ENCODE measurements around the gene P2RY2.

P2RY2 gene

DNA sequence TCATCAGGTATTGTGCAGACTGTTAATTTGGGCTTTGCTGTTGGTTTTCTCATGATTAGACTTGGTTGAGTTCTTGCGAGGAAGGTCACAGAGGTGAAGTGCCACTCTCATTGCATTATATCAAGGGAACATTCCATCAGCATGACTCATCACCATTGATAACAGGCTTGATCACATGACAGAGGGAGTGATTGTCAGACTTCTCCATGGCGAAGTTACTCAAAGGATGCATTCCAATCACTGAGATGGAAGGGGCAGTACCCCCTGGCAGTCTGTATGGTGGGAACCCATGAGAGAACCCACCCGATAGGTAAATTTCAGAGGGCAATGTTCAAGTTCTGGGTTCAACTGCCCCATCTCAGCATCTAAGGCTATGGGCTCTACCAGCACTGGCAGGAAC, 19.4 kb upstream of the P2RY2 start:
- Histone ChIP-seq H3K4me1 (ENCODE audit: control insufficient read depth in 1 of 2, insufficient read depth in 2 of 2, low read length in 2 of 2) (no peaks in the 10 kb centered on the region), H3K4me3 (ENCODE audit: low read depth in 1 of 2, low read length in 2 of 2) (no peak overlapping the region), H3K9me3 (ENCODE audit: control insufficient read depth in 1 of 2, low read length in 2 of 2) (no peaks in the 10 kb centered on the region), H3K36me3 (ENCODE audit: control insufficient read depth in 1 of 2, insufficient read depth in 2 of 2, low read length in 2 of 2) (no peaks in the 10 kb centered on the region), H3K27me3 (ENCODE audit: low read depth, low read length) (no peaks in the 10 kb centered on the region), H3K27ac (ENCODE audit: low read length) (no peak overlapping the region)

DNA sequence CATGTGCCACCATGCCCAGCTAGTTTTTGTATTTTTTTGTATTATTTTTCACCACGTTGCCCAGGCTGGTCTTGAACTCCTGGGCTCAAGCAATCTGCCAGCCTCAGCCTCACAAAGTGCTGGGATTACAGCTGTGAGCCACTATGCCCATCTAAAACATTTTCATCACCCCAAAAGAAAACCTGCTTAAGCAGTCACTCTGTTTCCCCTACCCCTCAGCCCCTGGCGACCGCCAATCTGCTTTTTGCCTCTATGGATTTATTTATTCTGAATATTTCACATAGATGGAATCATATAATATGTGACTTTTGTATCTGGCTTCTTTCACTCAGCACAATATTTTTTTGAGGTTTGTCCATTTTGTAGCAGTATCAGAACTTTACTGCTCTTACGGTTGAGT, 18.6 kb upstream of the P2RY2 start:
- Histone ChIP-seq H3K4me3 (ENCODE audit: low read depth in 1 of 2, low read length in 2 of 2) (no peak overlapping the region), H3K27me3 (ENCODE audit: low read depth, low read length) (no peaks in the 10 kb centered on the region), H3K4me1 (ENCODE audit: control insufficient read depth in 1 of 2, insufficient read depth in 2 of 2, low read length in 2 of 2) (no peaks in the 10 kb centered on the region), H3K27ac (ENCODE audit: low read length) (no peak overlapping the region), H3K9me3 (ENCODE audit: control insufficient read depth in 1 of 2, low read length in 2 of 2) (no peaks in the 10 kb centered on the region), H3K36me3 (ENCODE audit: control insufficient read depth in 1 of 2, insufficient read depth in 2 of 2, low read length in 2 of 2) (no peaks in the 10 kb centered on the region)

DNA sequence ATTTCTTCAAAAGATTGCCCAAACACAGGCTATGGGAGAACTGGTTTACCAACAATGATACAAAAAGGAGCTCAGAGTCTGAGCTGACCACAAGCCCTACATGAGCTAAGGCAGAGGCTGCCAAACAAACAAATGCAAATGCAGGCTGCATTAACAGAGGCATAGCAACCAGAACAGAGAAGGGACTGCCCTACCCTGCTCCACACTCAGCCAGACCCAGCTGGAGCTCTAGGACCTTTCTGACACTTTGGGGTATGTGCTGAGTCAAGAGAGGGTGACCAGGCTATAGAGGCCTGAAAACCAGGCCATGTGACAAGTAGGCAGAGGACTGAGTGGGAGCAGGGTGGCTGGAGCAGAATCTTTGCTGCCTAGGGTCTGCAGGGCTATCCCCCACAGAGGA, 17.8 kb upstream of the P2RY2 start:
- H3K27me3 ChIP-seq (ENCODE audit: low read depth, low read length) = no peaks in the 10 kb centered on the region
- no peak overlapping the region for H3K4me3 ChIP-seq (ENCODE audit: low read depth in 1 of 2, low read length in 2 of 2)
- no peaks in the 10 kb centered on the region for H3K4me1 ChIP-seq (ENCODE audit: control insufficient read depth in 1 of 2, insufficient read depth in 2 of 2, low read length in 2 of 2)
- no peaks in the 10 kb centered on the region for H3K36me3 ChIP-seq (ENCODE audit: control insufficient read depth in 1 of 2, insufficient read depth in 2 of 2, low read length in 2 of 2)
- no peaks in the 10 kb centered on the region for H3K9me3 ChIP-seq (ENCODE audit: control insufficient read depth in 1 of 2, low read length in 2 of 2)
- no peak overlapping the region for H3K27ac ChIP-seq (ENCODE audit: low read length)

DNA sequence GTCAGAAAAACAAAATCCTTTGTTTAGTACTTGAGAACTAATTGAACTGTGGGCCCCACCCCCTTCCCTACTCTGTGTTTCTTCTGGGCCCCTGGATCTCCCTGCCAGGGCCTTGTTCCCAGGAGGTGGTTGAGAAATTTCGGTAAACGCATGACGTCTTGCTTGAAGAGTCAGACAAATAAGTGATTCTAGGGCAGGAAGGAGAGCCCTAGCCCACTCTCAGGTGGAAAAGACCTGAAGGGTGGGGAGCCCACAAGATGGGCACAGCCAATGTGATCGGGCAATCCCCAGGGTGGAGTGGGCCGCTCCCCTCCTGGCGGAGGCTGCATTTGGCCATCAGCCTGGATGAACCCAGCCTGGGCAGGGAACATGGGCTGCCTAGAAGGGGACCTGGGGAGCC, 16.8 kb upstream of the P2RY2 start:
- Histone ChIP-seq H3K27ac (ENCODE audit: low read length) (no peak overlapping the region), H3K27me3 (ENCODE audit: low read depth, low read length) (no peaks in the 10 kb centered on the region), H3K36me3 (ENCODE audit: control insufficient read depth in 1 of 2, insufficient read depth in 2 of 2, low read length in 2 of 2) (no peaks in the 10 kb centered on the region), H3K4me3 (ENCODE audit: low read depth in 1 of 2, low read length in 2 of 2) (no peak overlapping the region), H3K4me1 (ENCODE audit: control insufficient read depth in 1 of 2, insufficient read depth in 2 of 2, low read length in 2 of 2) (no peaks in the 10 kb centered on the region), H3K9me3 (ENCODE audit: control insufficient read depth in 1 of 2, low read length in 2 of 2) (no peaks in the 10 kb centered on the region)

DNA sequence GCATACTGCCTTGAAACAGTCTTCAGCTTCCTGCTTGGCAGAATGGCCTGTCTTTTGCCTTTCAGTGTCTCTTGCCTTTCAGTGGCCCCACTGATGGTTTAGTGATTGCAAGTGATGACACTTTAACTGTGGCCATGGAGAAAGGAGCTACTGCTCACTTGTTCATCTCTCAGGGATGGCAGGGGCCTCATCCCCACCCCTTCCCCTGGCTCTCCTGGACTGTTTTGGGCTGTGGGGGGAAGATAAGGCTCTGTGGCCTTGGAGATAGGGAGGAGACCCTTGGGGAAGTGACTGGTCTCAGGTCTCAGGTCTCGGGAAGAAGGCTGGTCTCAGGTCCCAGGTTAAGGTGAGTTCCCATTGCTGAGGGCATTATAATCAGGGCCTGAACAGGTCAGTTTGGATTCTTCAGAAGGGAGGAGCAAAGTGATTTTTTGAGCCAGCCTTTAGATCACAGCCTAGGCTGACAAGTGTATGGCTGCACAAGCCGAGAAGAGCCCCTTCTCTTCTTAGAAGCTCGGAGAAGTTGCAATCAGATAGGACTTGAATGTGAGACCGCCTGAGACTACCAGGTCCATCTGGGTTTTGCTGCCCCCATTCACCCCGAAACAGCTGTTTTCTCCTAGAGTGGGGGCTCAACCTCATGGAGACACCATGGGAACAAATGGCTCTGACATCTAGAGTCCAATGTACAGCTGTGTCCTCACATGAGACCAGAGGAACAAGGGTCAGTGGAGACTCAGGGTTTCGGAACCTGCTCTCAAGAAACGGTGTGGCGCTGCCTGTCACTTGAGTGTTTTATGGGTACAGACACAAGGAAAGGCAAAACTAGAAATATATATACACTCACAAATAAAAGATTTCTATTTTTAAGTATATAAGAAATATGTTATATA, 15.9 kb upstream of the P2RY2 start:
- Histone ChIP-seq H3K9me3 (ENCODE audit: control insufficient read depth in 1 of 2, low read length in 2 of 2) (no peaks in the 10 kb centered on the region), H3K36me3 (ENCODE audit: control insufficient read depth in 1 of 2, insufficient read depth in 2 of 2, low read length in 2 of 2) (no peaks in the 10 kb centered on the region), H3K27me3 (ENCODE audit: low read depth, low read length) (no peaks in the 10 kb centered on the region), H3K27ac (ENCODE audit: low read length) (no peak overlapping the region), H3K4me1 (ENCODE audit: control insufficient read depth in 1 of 2, insufficient read depth in 2 of 2, low read length in 2 of 2) (no peaks in the 10 kb centered on the region), H3K4me3 (ENCODE audit: low read depth in 1 of 2, low read length in 2 of 2) (no peak overlapping the region)

DNA sequence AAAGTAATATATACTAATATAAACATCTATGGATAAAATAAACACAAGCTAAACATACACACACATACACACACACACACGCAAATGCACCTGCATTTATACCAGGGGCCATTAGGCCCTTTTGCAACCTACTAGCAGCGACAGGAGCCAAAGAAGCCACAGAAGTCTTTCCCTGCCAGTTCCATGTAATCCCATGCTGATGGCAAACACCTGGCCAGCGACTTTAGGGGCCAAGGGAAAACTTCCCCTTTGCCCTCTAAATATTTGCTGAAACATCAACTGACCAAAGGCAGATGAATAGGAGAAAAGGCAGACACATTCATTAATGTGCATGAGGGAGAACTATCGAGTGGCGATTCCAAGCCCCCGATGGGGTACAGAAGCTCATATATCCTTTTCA, 14.8 kb upstream of the P2RY2 start:
- Histone ChIP-seq H3K27me3 (ENCODE audit: low read depth, low read length) (no peaks in the 10 kb centered on the region), H3K4me3 (ENCODE audit: low read depth in 1 of 2, low read length in 2 of 2) (no peak overlapping the region), H3K27ac (ENCODE audit: low read length) (no peak overlapping the region), H3K36me3 (ENCODE audit: control insufficient read depth in 1 of 2, insufficient read depth in 2 of 2, low read length in 2 of 2) (no peaks in the 10 kb centered on the region), H3K9me3 (ENCODE audit: control insufficient read depth in 1 of 2, low read length in 2 of 2) (no peaks in the 10 kb centered on the region), H3K4me1 (ENCODE audit: control insufficient read depth in 1 of 2, insufficient read depth in 2 of 2, low read length in 2 of 2) (no peaks in the 10 kb centered on the region)

DNA sequence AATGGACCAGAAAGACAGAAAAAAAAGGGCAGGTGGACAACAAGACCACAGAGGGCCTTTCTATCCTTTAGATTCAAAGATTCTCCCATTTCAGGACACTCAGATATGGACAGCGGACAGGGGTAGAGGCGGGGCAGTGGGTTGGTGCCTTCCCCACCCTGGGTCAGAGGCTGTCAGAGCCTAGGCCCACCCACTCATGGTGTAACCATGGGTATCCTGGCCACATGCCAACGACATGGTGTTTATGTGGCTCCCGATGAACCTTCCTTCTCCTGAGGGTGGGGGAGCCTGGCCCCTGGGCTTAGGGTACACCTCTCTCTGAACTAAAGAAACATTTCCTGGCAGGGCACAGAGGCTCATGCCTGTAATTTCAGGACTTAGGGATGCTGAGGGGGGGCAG, 14.3 kb upstream of the P2RY2 start:
- no peaks in the 10 kb centered on the region for H3K36me3 ChIP-seq (ENCODE audit: control insufficient read depth in 1 of 2, insufficient read depth in 2 of 2, low read length in 2 of 2)
- H3K4me1 ChIP-seq (ENCODE audit: control insufficient read depth in 1 of 2, insufficient read depth in 2 of 2, low read length in 2 of 2) = no peaks in the 10 kb centered on the region
- no peak overlapping the region for H3K4me3 ChIP-seq (ENCODE audit: low read depth in 1 of 2, low read length in 2 of 2)
- H3K27ac ChIP-seq (ENCODE audit: low read length) = no peak overlapping the region
- H3K9me3 ChIP-seq (ENCODE audit: control insufficient read depth in 1 of 2, low read length in 2 of 2) = no peaks in the 10 kb centered on the region
- no peaks in the 10 kb centered on the region for H3K27me3 ChIP-seq (ENCODE audit: low read depth, low read length)

DNA sequence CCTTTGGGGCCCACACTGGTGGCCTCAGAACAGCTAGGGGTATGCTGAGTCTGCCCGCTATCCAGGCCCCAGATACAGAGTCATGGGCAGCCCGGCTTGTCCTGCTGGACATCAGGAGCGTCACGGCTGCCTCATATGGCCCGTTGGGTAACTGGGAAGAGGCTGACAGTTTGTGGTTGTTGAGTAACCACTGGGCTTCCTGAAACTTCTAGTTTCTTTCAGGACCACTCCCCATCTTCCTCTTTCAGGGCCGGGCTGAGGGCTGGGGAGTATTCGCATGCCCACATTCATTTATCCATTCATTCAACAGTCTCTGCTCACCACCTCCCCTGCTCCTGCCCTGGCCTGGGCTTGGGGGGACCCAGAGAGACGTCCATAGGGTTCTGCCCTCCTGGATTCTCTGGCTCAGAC, 13.4 kb upstream of the P2RY2 start:
- H3K4me1 ChIP-seq (ENCODE audit: control insufficient read depth in 1 of 2, insufficient read depth in 2 of 2, low read length in 2 of 2) = no peaks in the 10 kb centered on the region

DNA sequence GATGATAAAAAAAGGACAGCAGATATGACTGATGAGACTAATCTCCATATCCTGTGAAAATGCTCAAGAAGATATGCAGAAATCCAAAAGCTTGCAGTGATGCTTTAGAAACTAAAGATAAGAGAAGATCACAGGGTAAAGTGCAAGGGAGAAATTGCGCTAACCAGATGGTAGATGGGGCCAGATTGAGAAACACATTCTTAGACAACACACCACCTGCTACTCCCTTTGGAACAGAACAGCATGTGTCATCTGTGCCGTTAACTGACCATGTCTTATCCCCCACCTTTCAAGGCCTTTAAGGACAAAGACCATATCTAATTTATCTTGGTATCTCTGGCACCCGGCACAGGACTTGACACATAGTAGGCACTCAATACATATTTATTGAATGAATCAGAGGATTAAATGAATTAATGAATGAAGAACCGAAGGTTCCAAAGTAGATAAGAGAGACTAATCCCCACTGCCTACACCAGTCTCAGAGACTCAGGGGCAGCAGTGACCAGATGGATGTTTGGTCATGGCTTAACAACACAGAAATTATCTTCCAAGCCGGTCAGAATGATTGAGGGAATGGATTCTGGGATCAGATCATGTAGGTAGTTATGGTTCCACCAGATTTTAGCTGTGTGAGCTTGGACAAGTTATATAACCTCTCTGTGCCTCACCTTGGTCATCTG, 12.3 kb upstream of the P2RY2 start:
- Histone ChIP-seq H3K4me3 (ENCODE audit: low read depth in 1 of 2, low read length in 2 of 2) (no peak overlapping the region), H3K4me1 (ENCODE audit: control insufficient read depth in 1 of 2, insufficient read depth in 2 of 2, low read length in 2 of 2) (no peaks in the 10 kb centered on the region), H3K27me3 (ENCODE audit: low read depth, low read length) (no peaks in the 10 kb centered on the region), H3K9me3 (ENCODE audit: control insufficient read depth in 1 of 2, low read length in 2 of 2) (no peaks in the 10 kb centered on the region), H3K36me3 (ENCODE audit: control insufficient read depth in 1 of 2, insufficient read depth in 2 of 2, low read length in 2 of 2) (no peaks in the 10 kb centered on the region), H3K27ac (ENCODE audit: low read length) (no peak overlapping the region)

More for the DNA sequence above, 13.4 kb upstream of the P2RY2 start:
- no peaks in the 10 kb centered on the region for H3K9me3 ChIP-seq (ENCODE audit: control insufficient read depth in 1 of 2, low read length in 2 of 2)
- no peaks in the 10 kb centered on the region for H3K36me3 ChIP-seq (ENCODE audit: control insufficient read depth in 1 of 2, insufficient read depth in 2 of 2, low read length in 2 of 2)
- no peak overlapping the region for H3K4me3 ChIP-seq (ENCODE audit: low read depth in 1 of 2, low read length in 2 of 2)
- no peak overlapping the region for H3K27ac ChIP-seq (ENCODE audit: low read length)
- no peaks in the 10 kb centered on the region for H3K27me3 ChIP-seq (ENCODE audit: low read depth, low read length)

DNA sequence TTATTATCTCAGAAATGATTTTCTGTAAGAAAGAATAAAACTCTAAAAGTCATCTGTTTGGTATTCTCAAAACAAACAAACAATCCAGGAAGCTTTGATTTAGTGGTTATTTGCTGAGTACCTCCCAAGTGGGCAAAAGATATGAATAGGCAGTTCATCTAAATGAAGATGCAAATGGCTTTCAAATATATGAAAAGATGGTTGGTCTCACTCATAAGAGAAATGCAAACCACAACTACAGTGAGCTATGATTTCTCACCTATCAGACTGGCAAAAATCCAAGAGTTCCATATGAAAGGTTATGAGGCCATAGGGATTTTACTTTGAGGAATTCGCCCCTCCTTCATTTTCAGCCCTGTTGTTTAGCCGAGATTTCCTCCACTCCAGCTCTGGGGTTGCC, 11.3 kb upstream of the P2RY2 start:
- Histone ChIP-seq H3K9me3 (ENCODE audit: control insufficient read depth in 1 of 2, low read length in 2 of 2) (no peaks in the 10 kb centered on the region), H3K27me3 (ENCODE audit: low read depth, low read length) (no peaks in the 10 kb centered on the region), H3K4me3 (ENCODE audit: low read depth in 1 of 2, low read length in 2 of 2) (no peak overlapping the region), H3K27ac (ENCODE audit: low read length) (no peak overlapping the region), H3K4me1 (ENCODE audit: control insufficient read depth in 1 of 2, insufficient read depth in 2 of 2, low read length in 2 of 2) (no peaks in the 10 kb centered on the region), H3K36me3 (ENCODE audit: control insufficient read depth in 1 of 2, insufficient read depth in 2 of 2, low read length in 2 of 2) (no peaks in the 10 kb centered on the region)

DNA sequence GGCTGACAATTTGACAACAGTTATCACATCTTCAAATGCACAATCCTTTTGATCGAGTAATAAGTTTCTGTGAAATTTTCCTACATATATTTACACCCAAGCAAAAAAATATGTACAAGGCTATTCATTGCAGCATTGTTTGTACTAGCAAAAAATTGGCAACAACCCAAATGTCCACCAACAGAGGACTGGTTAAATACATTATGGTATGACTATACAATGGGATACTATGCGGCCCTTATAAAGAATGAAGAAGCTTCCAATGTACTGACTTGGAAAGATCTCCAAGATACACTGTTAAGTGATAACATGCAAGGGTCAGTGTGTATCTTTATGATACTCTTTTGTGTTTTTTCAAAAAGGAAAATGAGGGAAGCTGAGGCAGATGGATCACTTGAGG, 8.2 kb upstream of the P2RY2 start:
- Histone ChIP-seq H3K36me3 (ENCODE audit: control insufficient read depth in 1 of 2, insufficient read depth in 2 of 2, low read length in 2 of 2) (no peaks in the 10 kb centered on the region), H3K27me3 (ENCODE audit: low read depth, low read length) (no peaks in the 10 kb centered on the region), H3K4me1 (ENCODE audit: control insufficient read depth in 1 of 2, insufficient read depth in 2 of 2, low read length in 2 of 2) (no peaks in the 10 kb centered on the region), H3K9me3 (ENCODE audit: control insufficient read depth in 1 of 2, low read length in 2 of 2) (no peaks in the 10 kb centered on the region), H3K4me3 (ENCODE audit: low read depth in 1 of 2, low read length in 2 of 2) (no peak overlapping the region), H3K27ac (ENCODE audit: low read length) (no peak overlapping the region)

All from muscle layer of duodenum (tissue), 2 donors.